GM12878 (cell line): ENCODE results near the gene TMCO1. TPM values are rescaled to one million over a fixed set of nuclear protein-coding genes. Genes with fewer than 3 reads are reported as not detected.
A peak's percentile ranks its signal among the peaks of the same experiment; 100 is the strongest.

Source experiments
- ATF7 ChIP-seq: fragments of 450-650 bp; IDR thresholded peaks from 2 replicates; pipeline ENCODE4 v1.6.1; 2016; ENCODE audit warnings: low read depth, mild to moderate bottlenecking
- ETV6 ChIP-seq, 2 experiments: fragments of 450-650 bp in 1 of 2; IDR thresholded peaks in 1 of 2; conservative IDR thresholded peaks in 1 of 2; 2 replicates each; pipeline ENCODE4 v1.6.1; 2014; ENCODE audit warnings: antibody characterized with exemption in 1 of 2, borderline replicate concordance in 1 of 2, low read depth in 1 of 2, mild to moderate bottlenecking in 1 of 2, moderate library complexity in 1 of 2
- GATAD2B ChIP-seq: fragments of 450-650 bp; conservative IDR thresholded peaks from 2 replicates; pipeline ENCODE4 v1.6.1; 2017; ENCODE audit warnings: low read depth, mild to moderate bottlenecking, moderate library complexity
- HDAC6 ChIP-seq: fragments of 200-600 bp; sonication (generic); IDR thresholded peaks from one replicate; pipeline ENCODE4 v1.8.0; 2017; ENCODE audit warnings: antibody characterized with exemption; ENCODE audit not compliant: unreplicated experiment
- MTA2 ChIP-seq: fragments of 450-650 bp; IDR thresholded peaks from 2 replicates; pipeline ENCODE4 v1.6.1; 2016; ENCODE audit warnings: low read depth, mild to moderate bottlenecking, moderate library complexity
- RCOR1 ChIP-seq: conservative IDR thresholded peaks from 2 replicates; pipeline ENCODE4 v1.6.1; 2012; ENCODE audit warnings: low read depth, low read length, improper control_type of control experiment
- RELA ChIP-seq: fragments of 450-650 bp; IDR thresholded peaks from 2 replicates; pipeline ENCODE4 v1.8.0; 2014; ENCODE audit warnings: borderline replicate concordance; ENCODE audit not compliant: partially characterized antibody
- TCF3 ChIP-seq: IDR thresholded peaks from 2 replicates; pipeline ENCODE4 v1.6.1; 2012; ENCODE audit warnings: low read depth, mild to moderate bottlenecking, low read length, borderline replicate concordance; ENCODE audit not compliant: insufficient read depth
- polyA plus RNA-seq, 11 experiments: library from polyadenylated mRNA; depleted of rRNA in 4 of 11; unstranded in 6 of 11; stranded (reverse) in 5 of 11; fragments of >200 nt; fragmentation: Nextera tagmentation in 4 of 11; fragmentation: Illumina TruSeq in 1 of 11; extraction: Ambion mirVana in 4 of 11; extraction: Trizol in 1 of 11; gene quantifications; 1 replicate in 1 of 11; 2 replicates in 10 of 11; pipeline versions ENCODE4 v1.2.1 to v1.2.3, GENCODE V29; 2011 to 2016; ENCODE audit warnings: inconsistent platforms in 2 of 11, missing spikeins in 2 of 11, low read depth in 1 of 11
- total RNA-seq, 4 experiments: library from RNA; depleted of rRNA in 3 of 4; stranded (reverse); fragments of >200 nt in 3 of 4; fragmentation: Illumina TruSeq in 1 of 4; extraction: Trizol in 1 of 4; gene quantifications; 2 replicates each; pipeline versions ENCODE4 v1.2.1 to v1.2.3, GENCODE V29; 2013 to 2021
- TF ChIP-seq, protein P1 (sequence below): fragments of 450-650 bp; conservative IDR thresholded peaks from 2 replicates; pipeline ENCODE4 v1.6.1; 2017; ENCODE audit warnings: mild to moderate bottlenecking, moderate library complexity
- TF ChIP-seq, protein P2 (sequence below): fragments of 450-650 bp; IDR thresholded peaks from 2 replicates; pipeline ENCODE4 v1.6.1; 2016; ENCODE audit warnings: mild to moderate bottlenecking, moderate library complexity, borderline replicate concordance
- TF ChIP-seq, protein P3 (sequence below): fragments of 450-650 bp; IDR thresholded peaks from 2 replicates; pipeline ENCODE4 v1.6.1; 2017; ENCODE audit warnings: mild to moderate bottlenecking, moderate library complexity
- TF ChIP-seq, protein P4 (sequence below): fragments of 450-650 bp; IDR thresholded peaks from 2 replicates; pipeline ENCODE4 v1.6.1; 2017; ENCODE audit warnings: borderline replicate concordance
- TF ChIP-seq, protein P5 (sequence below): fragments of 450-650 bp; IDR thresholded peaks from 2 replicates; pipeline ENCODE4 v1.6.1; 2017; ENCODE audit warnings: mild to moderate bottlenecking

Gene TMCO1
- total and polyA plus RNA-seq, 10 of the 15 experiments (the other 5 are each of a cell fraction or from before 2014, with no cell fraction given): 50.3 to 253 (median 126) TPM

DNA sequence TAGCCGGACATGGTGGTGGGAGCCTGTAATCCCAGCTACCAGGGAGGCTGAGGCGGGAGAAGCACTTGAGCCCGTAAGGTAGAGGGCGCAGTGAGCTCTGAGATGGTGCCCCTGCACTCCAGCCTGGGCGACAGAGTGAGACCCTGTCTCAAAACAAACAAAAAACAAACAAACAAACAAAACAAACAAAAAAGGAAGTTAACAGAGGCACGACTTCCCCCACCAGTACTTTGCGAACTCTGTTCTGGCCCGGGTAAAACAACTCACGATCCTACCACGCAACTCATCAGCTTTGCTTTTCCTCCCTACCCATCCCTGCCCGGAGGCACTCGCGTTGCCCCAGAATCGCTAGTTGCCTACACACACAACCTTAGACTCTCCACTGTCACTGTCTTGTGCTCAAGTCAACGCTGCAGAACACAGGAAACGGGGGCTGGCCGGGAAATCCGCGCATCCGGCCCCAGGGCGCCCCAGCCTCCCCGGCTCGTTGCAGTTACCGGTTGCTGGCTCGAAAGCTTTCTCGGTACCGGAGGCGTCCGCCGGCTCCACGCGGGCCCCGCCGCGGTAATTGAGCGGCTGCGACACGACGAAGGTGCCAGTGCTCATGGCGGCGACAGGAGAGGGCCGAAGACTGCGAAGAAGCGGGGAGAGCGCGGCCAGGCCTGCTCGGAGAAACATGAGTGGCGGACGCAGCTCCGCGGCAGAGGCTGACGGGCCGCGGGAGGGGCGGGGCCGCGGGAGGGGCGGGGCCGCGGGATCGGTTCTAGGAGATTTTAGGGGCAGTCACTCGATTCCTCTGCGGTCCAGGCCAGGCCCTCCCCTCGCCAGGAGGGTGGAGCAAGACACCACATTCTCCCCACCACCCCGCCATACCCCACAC is 70.5 kb downstream of the TMCO1 start, which contains the start of gene ALDH9A1 (continued):
- 0 out of 2 replicates have a peak, but pooled peaks have one; percentile 52 for TF ChIP-seq RCOR1
- peak; percentile 39 for TF ChIP-seq RELA
- TF ChIP-seq MTA2: 0 out of 2 replicates have a peak, but pooled peaks have one; percentile 17
- TF ChIP-seq TCF3: 0 out of 2 replicates have a peak, but pooled peaks have one; percentile 19
- TF ChIP-seq ETV6 (conservative IDR thresholded peaks at IDR 0.05 in 1 of 2, IDR thresholded peaks at IDR 0.05 in 1 of 2; ENCODE audit: borderline replicate concordance in 1 of 2, low read depth in 1 of 2): peak in 1 of 2 experiments; percentile 65; a peak in 2 of 4 replicates
- TF ChIP-seq, protein P1, sequence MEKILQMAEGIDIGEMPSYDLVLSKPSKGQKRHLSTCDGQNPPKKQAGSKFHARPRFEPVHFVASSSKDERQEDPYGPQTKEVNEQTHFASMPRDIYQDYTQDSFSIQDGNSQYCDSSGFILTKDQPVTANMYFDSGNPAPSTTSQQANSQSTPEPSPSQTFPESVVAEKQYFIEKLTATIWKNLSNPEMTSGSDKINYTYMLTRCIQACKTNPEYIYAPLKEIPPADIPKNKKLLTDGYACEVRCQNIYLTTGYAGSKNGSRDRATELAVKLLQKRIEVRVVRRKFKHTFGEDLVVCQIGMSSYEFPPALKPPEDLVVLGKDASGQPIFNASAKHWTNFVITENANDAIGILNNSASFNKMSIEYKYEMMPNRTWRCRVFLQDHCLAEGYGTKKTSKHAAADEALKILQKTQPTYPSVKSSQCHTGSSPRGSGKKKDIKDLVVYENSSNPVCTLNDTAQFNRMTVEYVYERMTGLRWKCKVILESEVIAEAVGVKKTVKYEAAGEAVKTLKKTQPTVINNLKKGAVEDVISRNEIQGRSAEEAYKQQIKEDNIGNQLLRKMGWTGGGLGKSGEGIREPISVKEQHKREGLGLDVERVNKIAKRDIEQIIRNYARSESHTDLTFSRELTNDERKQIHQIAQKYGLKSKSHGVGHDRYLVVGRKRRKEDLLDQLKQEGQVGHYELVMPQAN: peak; percentile 55; the same call in 1 of the 2 replicates
- TF ChIP-seq ATF7: peak; percentile 32; the same call in 1 of the 2 replicates
- TF ChIP-seq, protein P2, sequence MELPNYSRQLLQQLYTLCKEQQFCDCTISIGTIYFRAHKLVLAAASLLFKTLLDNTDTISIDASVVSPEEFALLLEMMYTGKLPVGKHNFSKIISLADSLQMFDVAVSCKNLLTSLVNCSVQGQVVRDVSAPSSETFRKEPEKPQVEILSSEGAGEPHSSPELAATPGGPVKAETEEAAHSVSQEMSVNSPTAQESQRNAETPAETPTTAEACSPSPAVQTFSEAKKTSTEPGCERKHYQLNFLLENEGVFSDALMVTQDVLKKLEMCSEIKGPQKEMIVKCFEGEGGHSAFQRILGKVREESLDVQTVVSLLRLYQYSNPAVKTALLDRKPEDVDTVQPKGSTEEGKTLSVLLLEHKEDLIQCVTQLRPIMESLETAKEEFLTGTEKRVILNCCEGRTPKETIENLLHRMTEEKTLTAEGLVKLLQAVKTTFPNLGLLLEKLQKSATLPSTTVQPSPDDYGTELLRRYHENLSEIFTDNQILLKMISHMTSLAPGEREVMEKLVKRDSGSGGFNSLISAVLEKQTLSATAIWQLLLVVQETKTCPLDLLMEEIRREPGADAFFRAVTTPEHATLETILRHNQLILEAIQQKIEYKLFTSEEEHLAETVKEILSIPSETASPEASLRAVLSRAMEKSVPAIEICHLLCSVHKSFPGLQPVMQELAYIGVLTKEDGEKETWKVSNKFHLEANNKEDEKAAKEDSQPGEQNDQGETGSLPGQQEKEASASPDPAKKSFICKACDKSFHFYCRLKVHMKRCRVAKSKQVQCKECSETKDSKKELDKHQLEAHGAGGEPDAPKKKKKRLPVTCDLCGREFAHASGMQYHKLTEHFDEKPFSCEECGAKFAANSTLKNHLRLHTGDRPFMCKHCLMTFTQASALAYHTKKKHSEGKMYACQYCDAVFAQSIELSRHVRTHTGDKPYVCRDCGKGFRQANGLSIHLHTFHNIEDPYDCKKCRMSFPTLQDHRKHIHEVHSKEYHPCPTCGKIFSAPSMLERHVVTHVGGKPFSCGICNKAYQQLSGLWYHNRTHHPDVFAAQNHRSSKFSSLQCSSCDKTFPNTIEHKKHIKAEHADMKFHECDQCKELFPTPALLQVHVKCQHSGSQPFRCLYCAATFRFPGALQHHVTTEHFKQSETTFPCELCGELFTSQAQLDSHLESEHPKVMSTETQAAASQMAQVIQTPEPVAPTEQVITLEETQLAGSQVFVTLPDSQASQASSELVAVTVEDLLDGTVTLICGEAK: peak; percentile 81
- TF ChIP-seq, protein P3, sequence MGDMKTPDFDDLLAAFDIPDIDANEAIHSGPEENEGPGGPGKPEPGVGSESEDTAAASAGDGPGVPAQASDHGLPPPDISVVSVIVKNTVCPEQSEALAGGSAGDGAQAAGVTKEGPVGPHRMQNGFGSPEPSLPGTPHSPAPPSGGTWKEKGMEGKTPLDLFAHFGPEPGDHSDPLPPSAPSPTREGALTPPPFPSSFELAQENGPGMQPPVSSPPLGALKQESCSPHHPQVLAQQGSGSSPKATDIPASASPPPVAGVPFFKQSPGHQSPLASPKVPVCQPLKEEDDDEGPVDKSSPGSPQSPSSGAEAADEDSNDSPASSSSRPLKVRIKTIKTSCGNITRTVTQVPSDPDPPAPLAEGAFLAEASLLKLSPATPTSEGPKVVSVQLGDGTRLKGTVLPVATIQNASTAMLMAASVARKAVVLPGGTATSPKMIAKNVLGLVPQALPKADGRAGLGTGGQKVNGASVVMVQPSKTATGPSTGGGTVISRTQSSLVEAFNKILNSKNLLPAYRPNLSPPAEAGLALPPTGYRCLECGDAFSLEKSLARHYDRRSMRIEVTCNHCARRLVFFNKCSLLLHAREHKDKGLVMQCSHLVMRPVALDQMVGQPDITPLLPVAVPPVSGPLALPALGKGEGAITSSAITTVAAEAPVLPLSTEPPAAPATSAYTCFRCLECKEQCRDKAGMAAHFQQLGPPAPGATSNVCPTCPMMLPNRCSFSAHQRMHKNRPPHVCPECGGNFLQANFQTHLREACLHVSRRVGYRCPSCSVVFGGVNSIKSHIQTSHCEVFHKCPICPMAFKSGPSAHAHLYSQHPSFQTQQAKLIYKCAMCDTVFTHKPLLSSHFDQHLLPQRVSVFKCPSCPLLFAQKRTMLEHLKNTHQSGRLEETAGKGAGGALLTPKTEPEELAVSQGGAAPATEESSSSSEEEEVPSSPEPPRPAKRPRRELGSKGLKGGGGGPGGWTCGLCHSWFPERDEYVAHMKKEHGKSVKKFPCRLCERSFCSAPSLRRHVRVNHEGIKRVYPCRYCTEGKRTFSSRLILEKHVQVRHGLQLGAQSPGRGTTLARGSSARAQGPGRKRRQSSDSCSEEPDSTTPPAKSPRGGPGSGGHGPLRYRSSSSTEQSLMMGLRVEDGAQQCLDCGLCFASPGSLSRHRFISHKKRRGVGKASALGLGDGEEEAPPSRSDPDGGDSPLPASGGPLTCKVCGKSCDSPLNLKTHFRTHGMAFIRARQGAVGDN: peak; percentile 78
- TF ChIP-seq GATAD2B: peak; percentile 51
- peak; percentile 60 for TF ChIP-seq HDAC6
- TF ChIP-seq, protein P4, sequence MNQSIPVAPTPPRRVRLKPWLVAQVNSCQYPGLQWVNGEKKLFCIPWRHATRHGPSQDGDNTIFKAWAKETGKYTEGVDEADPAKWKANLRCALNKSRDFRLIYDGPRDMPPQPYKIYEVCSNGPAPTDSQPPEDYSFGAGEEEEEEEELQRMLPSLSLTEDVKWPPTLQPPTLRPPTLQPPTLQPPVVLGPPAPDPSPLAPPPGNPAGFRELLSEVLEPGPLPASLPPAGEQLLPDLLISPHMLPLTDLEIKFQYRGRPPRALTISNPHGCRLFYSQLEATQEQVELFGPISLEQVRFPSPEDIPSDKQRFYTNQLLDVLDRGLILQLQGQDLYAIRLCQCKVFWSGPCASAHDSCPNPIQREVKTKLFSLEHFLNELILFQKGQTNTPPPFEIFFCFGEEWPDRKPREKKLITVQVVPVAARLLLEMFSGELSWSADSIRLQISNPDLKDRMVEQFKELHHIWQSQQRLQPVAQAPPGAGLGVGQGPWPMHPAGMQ: no peak
- TF ChIP-seq, protein P5, sequence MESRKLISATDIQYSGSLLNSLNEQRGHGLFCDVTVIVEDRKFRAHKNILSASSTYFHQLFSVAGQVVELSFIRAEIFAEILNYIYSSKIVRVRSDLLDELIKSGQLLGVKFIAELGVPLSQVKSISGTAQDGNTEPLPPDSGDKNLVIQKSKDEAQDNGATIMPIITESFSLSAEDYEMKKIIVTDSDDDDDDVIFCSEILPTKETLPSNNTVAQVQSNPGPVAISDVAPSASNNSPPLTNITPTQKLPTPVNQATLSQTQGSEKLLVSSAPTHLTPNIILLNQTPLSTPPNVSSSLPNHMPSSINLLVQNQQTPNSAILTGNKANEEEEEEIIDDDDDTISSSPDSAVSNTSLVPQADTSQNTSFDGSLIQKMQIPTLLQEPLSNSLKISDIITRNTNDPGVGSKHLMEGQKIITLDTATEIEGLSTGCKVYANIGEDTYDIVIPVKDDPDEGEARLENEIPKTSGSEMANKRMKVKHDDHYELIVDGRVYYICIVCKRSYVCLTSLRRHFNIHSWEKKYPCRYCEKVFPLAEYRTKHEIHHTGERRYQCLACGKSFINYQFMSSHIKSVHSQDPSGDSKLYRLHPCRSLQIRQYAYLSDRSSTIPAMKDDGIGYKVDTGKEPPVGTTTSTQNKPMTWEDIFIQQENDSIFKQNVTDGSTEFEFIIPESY: no peak
